ENCODE measurements around the gene EIF4G1.

Gene EIF4G1

GRCh38 chr3:184368586-184369183 is 54.3 kb downstream of the EIF4G1 start:
- no peak for DNase-seq (ENCODE audit: low read depth)

GRCh38 chr3:184371570-184372018 is 57.2 kb downstream of the EIF4G1 start:
- DNase-seq (ENCODE audit: low read depth) = peak; percentile 39

GRCh38 chr3:184372296-184372821 is 58.0 kb downstream of the EIF4G1 start:
- DNase-seq (ENCODE audit: low read depth) = no peak

GRCh38 chr3:184372911-184373310 is 58.5 kb downstream of the EIF4G1 start:
- DNase-seq (ENCODE audit: low read depth) = no peak

- no peak for DNase-seq (ENCODE audit: low read depth)
Measured at GRCh38 chr3:184373422-184373821, 59.0 kb downstream of the EIF4G1 start.

GRCh38 chr3:184375747-184376461 is 61.5 kb downstream of the EIF4G1 start:
- DNase-seq (ENCODE audit: low read depth) = no peak

- DNase-seq (ENCODE audit: low read depth) = no peak
Measured at GRCh38 chr3:184377374-184377773, 63.0 kb downstream of the EIF4G1 start.

GRCh38 chr3:184377882-184378445 is 63.6 kb downstream of the EIF4G1 start, which contains the start of gene THPO:
TSS of gene THPO (minus strand) at chr3:184378207. CDS start at chr3:184376259, 1,948 bp downstream.
- DNase-seq (ENCODE audit: low read depth) = no peak

- DNase-seq (ENCODE audit: low read depth) = no peak
Measured at GRCh38 chr3:184378651-184379357, 64.4 kb downstream of the EIF4G1 start.

GRCh38 chr3:184379358-184380184 is 65.2 kb downstream of the EIF4G1 start, which contains the start of gene CHRD:
TSS of gene CHRD (plus strand) at chr3:184380054. CDS start at chr3:184380319, 265 bp downstream.
- no peak for DNase-seq (ENCODE audit: low read depth)

- no peak for DNase-seq (ENCODE audit: low read depth)
Measured at GRCh38 chr3:184380185-184380626, 65.8 kb downstream of the EIF4G1 start.

GRCh38 chr3:184380627-184381260 is 66.3 kb downstream of the EIF4G1 start:
- no peak for DNase-seq (ENCODE audit: low read depth)

GRCh38 chr3:184381261-184382224 is 67.1 kb downstream of the EIF4G1 start:
- DNase-seq (ENCODE audit: low read depth) = no peak

- no peak for DNase-seq (ENCODE audit: low read depth)
Measured at GRCh38 chr3:184382326-184383032, 68.1 kb downstream of the EIF4G1 start.

- DNase-seq (ENCODE audit: low read depth) = no peak
Measured at GRCh38 chr3:184383033-184383740, 68.8 kb downstream of the EIF4G1 start.

- DNase-seq (ENCODE audit: low read depth) = no peak
Measured at GRCh38 chr3:184384342-184384741, 69.9 kb downstream of the EIF4G1 start.

Data from activated T-helper 9 cell treated with anti-CD3 and anti-CD28 coated beads, Interleukin-2, amount 50 U/mL, for 16 hours (primary cell).